ENCODE measurements around the gene ACTG1. TPM values are rescaled to one million over a fixed set of nuclear protein-coding genes. Genes with fewer than 3 reads are reported as not detected.

ACTG1 gene
- total and polyA plus RNA-seq, 2 of the 13 experiments (the other 11 are each of a cell fraction or from before 2014, with no cell fraction given), result 973 to 1,138 TPM

- TF ChIP-seq HBP1 (CRISPR knock-in tag; IDR thresholded peaks at IDR 0.05; ENCODE audit: low read depth) (peak; percentile 35; the same call in 1 of the 2 replicates), ETV5 (CRISPR knock-in tag; IDR thresholded peaks at IDR 0.05; ENCODE audit: borderline replicate concordance) (peak; percentile 1), ZNF749 (CRISPR knock-in tag; IDR thresholded peaks at IDR 0.05; ENCODE audit: borderline replicate concordance) (no peak), ZSCAN9 (CRISPR knock-in tag; IDR thresholded peaks at IDR 0.05; ENCODE audit: borderline replicate concordance) (peak; percentile 77; the same call in 1 of the 2 replicates), AHR (CRISPR knock-in tag; IDR thresholded peaks at IDR 0.05) (no peak), NONO (IDR thresholded peaks at IDR 0.05) (no peak), NONO (CRISPR knock-in tag; conservative IDR thresholded peaks at IDR 0.05) (no peak), HDAC2 (CRISPR knock-in tag; IDR thresholded peaks at IDR 0.05) (peak; percentile 34; the same call in 1 of the 2 replicates), ZNF503 (CRISPR knock-in tag; IDR thresholded peaks at IDR 0.05) (no peak), THAP11 (CRISPR knock-in tag; IDR thresholded peaks at IDR 0.05) (no peak; the same call in 1 of the 2 replicates), ZNF782 (CRISPR knock-in tag; IDR thresholded peaks at IDR 0.05; ENCODE audit: borderline replicate concordance) (no peak), RARA (CRISPR knock-in tag; IDR thresholded peaks at IDR 0.05) (peak; percentile 53; the same call in 1 of the 2 replicates), ZNF275 (CRISPR knock-in tag; IDR thresholded peaks at IDR 0.05; ENCODE audit: borderline replicate concordance) (0 out of 2 replicates have a peak, but pooled peaks have one; percentile 29), KDM2A (CRISPR knock-in tag; IDR thresholded peaks at IDR 0.05; ENCODE audit: borderline replicate concordance, low read depth) (no peak; the same call in 1 of the 2 replicates), KLF13 (CRISPR knock-in tag; IDR thresholded peaks at IDR 0.05) (no peak), ZNF724P (CRISPR knock-in tag; IDR thresholded peaks at IDR 0.05; ENCODE audit: borderline replicate concordance) (no peak), RNF2 (conservative IDR thresholded peaks at IDR 0.05; ENCODE audit: low read depth) (no peak), ZMAT5 (CRISPR knock-in tag; IDR thresholded peaks at IDR 0.05; ENCODE audit: borderline replicate concordance, low read depth) (no peak), ARID3A (IDR thresholded peaks at IDR 0.05; ENCODE audit: low read depth, low read length) (no peak), HNRNPUL1 (IDR thresholded peaks at IDR 0.05; ENCODE audit: low read depth, low read length) (no peak), SMAD3 (CRISPR knock-in tag; IDR thresholded peaks at IDR 0.05) (peak; percentile 68), ZNF180 (CRISPR knock-in tag; IDR thresholded peaks at IDR 0.05; ENCODE audit: borderline replicate concordance, low read depth) (no peak; the same call in 1 of the 2 replicates), ZFX (CRISPR knock-in tag; IDR thresholded peaks at IDR 0.05; ENCODE audit: low read depth) (peak; percentile 71), XRCC5 (optimal IDR thresholded peaks at IDR 0.05; ENCODE audit: low read length) (peak; percentile 49)
These were observed 1.3 kb upstream of the ACTG1 start (continued) for GRCh38 chr17:81513753-81514488.
